ENCODE measurements around the gene THUMPD3.

Gene THUMPD3

DNA sequence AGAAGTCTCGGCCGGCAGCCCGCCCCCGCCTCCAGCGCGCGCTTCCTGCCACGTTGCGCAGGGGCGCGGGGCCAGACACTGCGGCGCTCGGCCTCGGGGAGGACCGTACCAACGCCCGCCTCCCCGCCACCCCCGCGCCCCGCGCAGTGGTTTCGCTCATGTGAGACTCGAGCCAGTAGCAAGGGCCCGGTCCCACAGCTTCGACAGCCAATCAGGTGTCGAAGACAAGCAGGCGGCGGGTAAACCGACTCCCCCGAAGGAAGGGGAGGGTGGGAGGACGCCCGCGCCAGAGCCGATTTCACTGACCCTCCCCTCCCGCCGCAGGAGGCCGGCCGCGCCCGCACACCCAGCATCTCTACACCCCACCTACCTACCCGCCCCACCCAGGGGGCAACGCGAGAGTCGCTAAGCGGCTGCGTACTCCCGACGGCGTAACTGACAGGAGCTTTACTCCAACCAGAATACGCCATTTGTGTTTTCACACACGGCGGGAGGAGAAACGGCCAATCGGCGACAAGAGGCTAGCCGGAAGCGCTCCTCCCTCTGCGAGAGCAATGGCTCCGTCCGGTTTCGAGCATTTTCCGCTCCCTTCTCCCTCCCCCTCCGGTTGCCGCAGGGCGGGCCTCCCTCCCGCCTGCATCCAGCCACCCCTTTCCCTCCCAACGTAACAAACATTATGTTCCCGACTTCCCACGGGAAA is 33.9 kb downstream of the THUMPD3 start:
- peak; percentile 94 to 97 for DNase-seq (ENCODE audit: extremely low read depth in 1 of 2, low read depth in 1 of 2)

DNA sequence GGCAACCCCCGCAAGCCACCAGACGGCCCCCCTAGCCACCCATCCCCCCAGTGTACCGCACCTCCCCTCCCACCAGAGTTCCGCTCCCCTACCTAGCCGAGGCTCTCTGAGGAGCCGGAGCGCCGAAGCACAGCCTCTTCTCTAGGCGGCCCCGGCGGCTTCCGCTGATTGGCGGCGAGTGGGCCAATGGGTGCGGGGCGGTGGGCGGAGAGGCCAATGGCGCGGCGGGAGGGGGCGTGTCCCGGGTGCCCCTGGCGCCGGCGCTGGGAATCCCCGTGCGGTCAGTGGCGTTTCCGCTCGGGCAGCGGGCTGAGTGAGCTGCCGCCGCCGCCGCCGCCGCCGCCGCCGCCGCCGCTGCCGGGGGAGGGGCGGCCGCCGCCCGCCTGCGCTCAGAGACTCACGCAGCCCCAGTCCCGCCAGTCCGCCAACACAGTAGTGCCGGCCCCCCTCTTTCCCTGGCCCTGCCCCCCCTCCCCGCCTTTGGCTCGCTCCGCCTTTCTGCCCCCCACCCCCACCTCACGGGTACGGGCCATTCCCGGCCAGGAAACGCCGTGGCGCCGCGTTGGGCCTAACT is 34.6 kb downstream of the THUMPD3 start, which contains the start of gene SETD5:
Gene SETD5 (plus strand): TSS at position 284 of the 574 bp plus-strand sequence. CDS start 31,324 bp downstream, outside the sequence.
- DNase-seq (ENCODE audit: extremely low read depth in 1 of 2, low read depth in 1 of 2), result peak; percentile 97 to 98

DNA sequence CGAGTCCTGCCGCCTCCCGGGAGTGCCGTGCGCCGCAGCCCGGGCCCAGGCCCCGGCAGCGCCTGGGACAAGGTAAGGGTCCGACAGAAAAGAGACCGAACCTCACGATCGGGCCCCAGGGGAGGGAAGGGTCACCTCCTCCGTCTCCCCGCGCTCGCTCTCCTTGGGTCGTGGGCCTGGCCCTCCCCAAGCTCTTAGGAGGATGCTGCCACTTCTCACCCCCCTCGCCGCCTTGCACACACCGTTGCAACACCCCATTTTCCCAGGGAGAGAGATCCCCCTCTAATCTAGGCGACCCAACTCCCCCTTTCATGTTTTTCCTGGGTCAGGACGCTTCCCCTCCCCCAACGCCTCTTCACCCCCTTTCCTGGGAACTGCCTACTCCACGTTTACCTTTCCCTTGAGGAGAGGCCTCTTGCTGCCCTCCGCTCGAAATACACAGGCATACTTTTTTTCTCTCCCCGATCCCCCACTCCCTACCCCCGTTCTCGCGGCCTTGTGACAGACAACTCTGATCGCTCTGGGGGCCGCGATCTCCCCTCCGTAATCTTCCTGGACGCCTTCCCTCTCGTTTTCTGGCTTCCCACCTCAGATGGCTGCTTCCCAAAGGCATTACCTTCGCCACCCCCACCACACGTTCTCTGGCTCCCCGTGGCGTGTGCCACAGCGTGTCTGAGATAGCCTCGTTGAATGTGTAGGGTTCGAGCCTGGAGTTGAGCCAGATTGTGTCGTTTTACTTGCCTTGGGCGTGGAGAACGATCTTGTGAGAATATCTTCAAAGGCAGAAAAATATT is 35.2 kb downstream of the THUMPD3 start:
- DNase-seq (ENCODE audit: extremely low read depth in 1 of 2, low read depth in 1 of 2), result no peak

DNA sequence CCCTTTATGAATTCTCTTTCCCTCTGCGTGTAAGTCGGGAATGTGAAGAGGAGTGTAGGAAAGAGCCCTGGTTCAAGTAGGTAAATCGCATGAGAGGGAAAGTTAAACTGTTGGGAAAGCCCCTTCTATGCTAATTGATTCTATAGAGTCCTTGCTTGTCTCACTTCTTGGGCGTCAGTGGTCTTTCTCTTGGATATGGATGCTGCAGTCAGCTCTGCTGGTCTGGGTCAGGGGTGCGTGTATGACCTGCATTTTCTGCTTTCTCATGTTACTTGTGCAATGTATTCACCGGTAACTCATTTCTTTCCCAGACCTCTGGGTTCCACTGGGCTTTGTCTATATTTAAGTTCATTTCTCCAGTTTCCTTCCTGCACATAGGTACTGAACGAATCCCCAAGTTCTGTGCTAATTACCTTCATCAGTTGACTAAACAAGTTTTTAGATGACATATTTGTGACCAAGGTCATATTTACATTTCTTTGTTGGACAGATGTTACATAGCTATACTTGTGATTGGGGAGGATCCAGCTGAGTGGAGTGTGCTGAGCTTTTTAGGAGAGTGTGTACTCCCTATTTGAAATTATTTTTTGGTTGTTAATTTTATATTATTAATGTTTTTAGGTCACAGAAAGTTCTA is 36.0 kb downstream of the THUMPD3 start:
- no peak for DNase-seq (ENCODE audit: extremely low read depth in 1 of 2, low read depth in 1 of 2)

DNA sequence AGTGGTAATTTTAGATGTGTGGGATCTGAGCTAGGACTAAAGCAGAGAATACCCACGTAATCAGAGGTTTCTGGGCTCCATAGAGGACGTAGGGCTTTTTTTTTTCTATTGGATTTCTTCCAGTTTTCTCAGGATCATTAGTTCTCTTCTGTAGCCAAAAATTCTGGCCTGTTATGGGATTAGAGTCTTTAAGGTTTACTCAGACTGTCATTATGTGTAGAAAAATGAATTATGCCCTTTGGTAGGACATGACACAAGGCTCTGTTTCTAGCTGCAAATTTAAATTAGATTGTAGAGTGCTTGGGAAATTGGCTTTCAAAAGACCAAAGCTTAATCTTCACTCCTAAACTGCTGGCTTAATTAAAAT is 36.5 kb downstream of the THUMPD3 start:
- no peak for DNase-seq (ENCODE audit: extremely low read depth in 1 of 2, low read depth in 1 of 2)

DNA sequence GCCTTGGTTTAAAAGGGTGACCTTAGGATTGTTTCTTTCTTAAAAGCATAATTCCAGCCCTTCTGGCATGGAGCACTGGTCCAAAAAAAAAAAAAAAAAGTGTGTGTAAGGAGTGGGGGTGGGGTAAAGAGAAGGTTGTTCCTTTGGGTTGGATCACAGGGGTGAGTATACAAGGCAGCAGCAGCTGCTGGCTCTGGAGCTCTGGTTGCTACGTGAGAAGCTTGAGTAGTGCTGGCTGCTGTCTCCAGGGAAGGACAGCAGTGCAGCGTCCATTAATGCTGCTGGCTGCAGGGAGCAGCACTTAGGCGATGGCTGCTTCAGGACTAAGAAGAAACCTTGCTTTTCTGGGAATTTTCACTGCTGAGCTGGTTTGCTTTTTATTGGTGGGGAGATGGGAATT is 36.9 kb downstream of the THUMPD3 start:
- no peak for DNase-seq (ENCODE audit: extremely low read depth in 1 of 2, low read depth in 1 of 2)

DNA sequence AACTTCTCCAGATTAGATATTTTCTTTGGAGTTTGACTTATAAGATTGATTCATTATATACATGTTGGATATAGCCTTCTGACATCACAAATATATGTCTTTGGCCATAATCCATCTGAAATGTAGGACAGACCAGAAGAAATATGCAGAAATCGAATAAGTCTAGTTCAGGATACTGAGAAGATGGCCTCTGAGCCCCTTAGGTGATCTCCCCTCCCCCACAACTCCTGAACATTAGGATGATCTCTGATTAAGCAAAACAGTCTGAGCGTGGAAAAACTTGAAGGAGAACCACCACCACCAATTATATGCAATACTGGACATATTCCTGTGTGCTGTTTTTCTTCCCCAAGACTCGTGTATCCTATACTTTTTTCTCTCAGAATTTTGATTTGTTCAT is 37.8 kb downstream of the THUMPD3 start:
- DNase-seq (ENCODE audit: extremely low read depth in 1 of 2, low read depth in 1 of 2), result no peak

DNA sequence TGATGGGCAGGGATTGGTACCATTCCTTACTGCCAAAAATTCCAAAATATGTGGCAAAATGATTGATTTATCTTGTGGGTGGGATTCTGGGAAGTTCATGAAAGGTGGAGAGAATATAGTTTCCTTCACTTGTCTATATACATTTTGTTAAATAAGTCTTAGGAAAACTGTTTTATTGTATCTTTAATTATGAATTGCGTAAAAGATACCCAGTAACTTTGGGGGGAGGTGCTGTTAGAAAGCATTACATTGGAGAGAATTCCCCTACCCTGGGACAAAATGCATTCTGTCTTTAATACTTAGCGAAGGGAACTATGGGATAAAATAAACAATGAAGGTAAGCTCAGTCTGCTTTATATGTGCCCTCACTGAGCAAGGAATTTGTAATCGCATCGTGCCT is 39.1 kb downstream of the THUMPD3 start:
- no peak for DNase-seq (ENCODE audit: extremely low read depth in 1 of 2, low read depth in 1 of 2)

DNA sequence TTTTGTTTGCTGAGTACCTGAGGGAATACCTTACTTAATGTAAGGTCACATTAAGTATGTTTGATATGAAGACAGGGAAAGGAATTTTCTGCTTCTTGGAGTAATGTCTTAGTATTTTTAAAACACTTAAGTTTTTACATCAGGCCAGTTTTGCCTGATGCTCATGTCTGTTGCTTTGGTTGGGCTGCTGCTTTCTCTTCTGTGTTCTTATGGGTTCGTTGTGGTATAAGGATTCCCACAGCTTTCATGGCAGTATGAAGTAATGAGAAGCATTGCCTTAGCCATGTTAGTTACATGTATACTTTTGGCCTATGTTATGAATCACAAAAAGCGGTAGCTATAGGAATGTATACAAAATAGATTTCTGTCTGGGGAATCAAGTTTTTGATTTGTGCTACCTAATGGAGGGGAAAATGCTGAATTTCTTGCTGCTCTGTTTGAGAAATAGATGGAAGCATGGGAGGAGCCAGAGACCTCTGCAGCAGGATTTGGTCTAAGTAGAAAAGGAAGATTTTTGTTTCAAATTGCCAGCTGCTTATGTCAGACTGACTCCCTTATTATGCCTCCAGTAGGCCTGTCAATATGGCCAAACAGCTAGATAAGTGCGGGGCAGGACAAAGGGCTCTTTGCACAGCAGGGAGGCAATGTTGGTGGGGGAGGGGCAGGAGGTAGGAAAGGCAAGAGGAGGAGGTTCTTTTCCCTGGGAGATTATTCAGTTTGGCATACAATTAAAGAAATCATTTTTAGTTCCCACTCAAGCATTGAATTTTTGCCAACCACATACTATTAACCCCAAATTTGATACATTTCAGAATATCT is 39.8 kb downstream of the THUMPD3 start:
- no peak for DNase-seq (ENCODE audit: extremely low read depth in 1 of 2, low read depth in 1 of 2)

DNA sequence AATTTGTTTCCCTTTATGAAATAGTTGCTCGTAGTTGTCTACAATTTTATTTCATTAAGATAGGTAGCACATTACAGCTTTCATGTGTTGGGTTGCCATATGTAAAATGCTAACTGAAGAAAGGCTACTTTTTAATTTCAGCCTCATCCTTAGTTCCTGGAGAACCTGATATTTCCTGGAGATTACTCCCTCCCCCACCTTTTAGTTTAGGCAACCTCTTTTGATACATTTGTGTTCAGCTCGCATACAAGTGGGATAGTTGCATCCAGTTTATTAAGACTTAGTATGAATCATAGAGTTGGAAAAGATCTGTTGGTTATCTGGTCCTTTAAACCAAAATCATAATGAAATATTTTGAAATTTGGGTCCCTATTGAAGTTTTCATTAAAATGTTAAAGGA is 40.6 kb downstream of the THUMPD3 start:
- no peak for DNase-seq (ENCODE audit: extremely low read depth in 1 of 2, low read depth in 1 of 2)

DNA sequence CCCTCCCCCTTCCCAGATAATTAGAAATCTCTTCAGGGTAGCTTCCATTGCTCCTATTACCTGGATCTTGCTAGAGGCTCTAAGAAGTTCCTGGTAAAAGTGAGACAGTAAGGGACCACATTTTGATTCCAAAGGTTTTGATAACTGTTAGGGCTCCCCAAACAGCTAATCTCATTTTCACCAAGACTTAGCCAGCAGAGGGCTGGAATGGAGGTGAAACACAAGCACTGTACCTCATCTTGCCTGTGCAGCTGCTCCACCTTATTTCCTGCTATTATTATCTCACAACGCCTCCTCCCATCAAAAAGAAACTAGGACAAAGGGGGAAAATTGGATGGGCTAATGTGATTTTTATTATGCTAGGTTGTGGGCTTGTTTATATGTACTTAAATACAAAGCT is 41.8 kb downstream of the THUMPD3 start:
- no peak for DNase-seq (ENCODE audit: extremely low read depth in 1 of 2, low read depth in 1 of 2)

DNA sequence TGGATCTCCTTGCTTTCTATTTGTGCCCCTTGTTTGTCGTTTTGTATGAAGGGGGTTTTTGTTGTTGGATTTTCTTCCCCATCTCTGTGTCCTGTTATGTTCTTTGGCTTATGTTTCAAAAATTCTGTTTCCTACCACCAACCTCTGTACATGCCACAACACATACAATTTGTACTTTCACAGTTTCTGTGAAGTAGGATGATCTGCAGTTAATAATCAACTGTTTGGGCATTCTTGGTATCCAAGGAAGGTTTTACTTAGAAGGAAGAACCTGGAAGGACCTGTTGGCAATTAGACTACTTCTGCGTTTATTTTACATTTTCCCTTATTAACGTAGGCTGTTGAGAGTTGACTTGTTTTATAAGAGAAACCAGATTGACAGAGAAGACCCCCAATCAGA is 42.9 kb downstream of the THUMPD3 start:
- DNase-seq (ENCODE audit: extremely low read depth in 1 of 2, low read depth in 1 of 2), result no peak

DNA sequence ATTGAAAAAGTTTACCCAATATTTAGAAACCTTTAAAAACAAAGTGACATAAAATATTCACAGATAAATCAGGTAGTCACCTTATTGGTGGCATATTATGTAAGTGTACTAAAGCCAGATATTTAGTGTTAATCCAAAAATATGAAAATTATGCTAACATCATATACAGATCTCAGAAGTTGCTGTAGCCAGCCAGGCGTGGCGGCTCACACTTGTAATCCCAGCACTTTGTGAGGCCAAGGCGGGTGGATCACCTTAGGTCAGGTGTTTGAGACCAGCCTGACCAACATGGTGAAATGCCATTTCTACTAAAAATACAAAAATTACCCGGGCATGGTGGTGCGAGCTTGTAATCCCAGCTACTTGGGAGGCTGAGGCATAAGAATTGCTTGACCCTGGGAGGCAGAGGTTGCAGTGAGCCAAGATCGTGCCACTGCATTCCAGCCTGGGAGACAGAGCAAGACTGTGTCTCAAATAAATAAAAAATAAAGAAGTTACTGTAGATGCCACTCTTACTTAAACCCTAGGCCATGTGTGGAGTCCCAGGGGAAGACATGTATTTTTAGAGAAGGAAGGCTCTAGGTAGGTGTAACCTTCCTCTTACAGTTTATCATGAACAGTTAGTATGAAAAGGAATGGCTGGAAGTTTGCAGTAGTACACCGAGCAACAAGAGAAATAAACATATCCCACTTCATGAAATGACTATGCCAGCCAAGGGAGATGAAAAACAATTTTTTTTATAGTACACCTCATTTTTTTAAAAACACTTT is 44.2 kb downstream of the THUMPD3 start:
- DNase-seq (ENCODE audit: extremely low read depth in 1 of 2, low read depth in 1 of 2), result no peak

DNA sequence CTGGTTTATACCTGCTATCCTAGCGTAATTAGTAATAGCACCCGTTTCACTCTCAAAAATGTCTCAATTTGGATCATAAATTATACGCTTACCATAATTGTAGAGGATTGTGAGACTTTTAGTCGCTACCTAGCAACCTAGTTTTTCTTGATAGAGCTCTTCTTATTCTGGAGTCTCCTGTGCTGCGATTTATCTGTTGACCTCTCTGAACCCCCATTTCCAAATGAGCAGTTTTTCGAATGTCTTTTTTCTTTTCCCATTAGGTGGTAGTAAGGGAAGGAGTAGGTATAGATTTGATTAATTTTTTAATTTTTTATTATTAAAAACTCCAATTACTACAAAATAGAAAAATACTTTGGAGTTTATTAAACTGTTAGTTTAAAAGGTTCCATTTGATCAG is 45.2 kb downstream of the THUMPD3 start:
- no peak for DNase-seq (ENCODE audit: extremely low read depth in 1 of 2, low read depth in 1 of 2)

DNA sequence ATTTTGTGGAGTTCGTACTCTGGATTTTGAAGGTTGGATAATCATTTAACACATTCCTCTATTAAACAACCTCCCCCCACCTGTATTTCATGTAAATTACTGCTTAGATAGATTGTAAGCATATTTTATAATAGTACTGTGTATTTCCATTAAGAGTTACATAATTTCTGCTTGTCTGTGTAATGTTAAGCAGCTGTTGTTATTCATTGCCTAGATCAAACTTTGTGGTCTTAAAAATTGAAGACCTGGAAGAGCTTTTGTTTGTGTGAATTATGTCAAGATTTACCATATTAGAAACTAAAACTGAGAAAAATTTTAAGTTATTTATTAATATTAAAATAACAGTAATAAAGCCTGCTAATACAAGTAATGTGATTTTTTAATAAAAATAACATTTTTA is 45.7 kb downstream of the THUMPD3 start:
- no peak for DNase-seq (ENCODE audit: extremely low read depth in 1 of 2, low read depth in 1 of 2)

DNA sequence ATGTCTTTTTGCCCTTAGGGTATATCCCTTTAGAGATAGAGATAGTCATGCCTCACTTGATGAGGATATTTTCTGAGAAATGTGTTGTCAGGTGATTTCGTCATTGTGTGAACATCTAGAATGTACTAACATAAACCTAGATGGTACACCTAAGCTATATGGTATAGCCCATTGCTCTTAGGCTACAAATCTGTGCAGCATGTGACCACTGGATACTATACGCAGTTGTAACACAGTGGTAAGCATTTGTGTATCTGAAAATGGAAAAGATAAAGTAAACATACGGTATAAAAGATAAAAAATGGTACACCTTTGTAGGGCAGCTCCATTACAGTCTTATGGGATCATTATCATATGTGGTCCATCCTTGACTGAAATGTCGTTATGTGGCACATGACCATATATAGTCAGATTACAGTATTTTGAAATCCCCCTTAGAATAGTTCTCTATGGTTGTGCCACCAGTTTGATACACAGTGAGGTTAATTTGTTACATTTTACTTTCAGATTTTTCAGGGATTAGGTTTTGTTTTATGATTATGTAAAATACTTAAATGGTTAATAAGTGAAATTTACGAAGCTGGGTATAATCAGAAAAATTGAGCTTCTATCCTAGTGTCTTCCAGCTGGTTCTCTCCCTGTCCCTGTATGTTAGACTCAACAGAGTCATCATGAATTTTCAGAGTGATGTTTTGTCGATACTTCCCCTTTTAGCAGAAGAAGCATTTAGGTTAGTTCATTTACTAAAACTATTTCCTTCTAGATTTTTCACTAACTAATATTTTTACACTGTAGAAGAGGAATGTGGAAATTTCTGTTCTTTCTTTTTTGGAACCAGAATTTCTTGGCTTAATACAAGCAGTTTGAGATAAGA is 47.4 kb downstream of the THUMPD3 start:
- DNase-seq (ENCODE audit: extremely low read depth in 1 of 2, low read depth in 1 of 2), result no peak

DNA sequence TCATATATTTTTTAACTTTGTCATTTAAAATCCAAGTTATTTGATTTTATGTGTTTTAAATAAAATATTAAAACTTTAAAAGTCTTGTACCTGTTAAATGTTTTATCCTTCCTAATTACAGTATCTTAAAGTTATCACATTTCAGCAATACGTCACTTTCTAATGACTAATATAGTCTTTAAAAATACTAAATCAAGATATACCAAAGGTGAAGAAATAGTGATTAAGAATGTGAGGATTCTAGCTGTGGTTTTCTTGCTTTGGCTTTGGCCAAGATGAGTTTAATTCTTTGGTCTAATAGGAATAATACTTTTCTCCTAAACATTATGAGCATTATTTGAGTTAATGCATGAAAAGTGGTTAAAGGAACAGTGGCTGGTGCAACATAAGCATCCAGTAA is 48.4 kb downstream of the THUMPD3 start:
- DNase-seq (ENCODE audit: extremely low read depth in 1 of 2, low read depth in 1 of 2), result no peak

DNA sequence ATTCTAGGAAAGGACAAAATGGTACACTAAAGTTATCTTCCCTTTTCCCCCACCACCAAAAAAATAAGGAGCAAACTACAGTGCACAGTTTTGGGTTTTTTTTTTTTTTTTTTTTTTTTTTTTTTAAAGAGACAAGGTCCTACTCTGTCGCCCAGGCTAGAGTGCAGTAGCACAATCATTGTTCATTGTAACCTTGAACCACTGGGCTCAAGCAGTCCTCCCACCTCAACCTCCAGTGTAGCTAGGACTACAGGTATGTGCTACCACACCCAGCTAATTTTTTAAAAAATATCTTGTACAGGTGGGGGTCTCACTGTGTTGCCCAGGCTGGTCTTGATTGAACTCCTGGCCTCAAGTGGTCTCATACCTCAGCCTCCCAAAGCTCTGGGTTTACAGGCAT is 49.4 kb downstream of the THUMPD3 start:
- no peak for DNase-seq (ENCODE audit: extremely low read depth in 1 of 2, low read depth in 1 of 2)

DNA sequence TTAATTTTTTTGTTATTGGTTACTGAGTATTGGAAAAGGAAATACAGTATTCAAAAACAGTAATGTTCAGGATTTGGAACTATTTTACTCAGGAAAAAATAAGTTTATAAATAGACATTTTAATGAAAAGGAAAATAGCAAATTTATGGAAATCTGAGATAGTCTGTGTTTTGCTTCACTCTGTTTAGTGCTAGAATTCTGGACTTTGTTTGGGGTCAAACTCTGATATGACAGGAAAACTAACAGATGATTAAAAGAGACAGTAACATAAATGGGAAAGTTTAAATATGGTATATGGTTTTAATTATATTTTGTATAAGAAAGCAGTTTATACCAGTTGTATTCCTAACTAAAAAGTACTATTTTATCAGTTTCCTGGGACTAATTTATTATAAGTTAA is 52.0 kb downstream of the THUMPD3 start:
- no peak for DNase-seq (ENCODE audit: extremely low read depth in 1 of 2, low read depth in 1 of 2)
